WTC11 (cell line): ENCODE results near the gene CCDC181. TPM values are rescaled to one million over a fixed set of nuclear protein-coding genes. Genes with fewer than 3 reads are reported as not detected.

Source experiments
- ATAC-seq: fragments of 200-7000 bp; cut with Tn5 transposase; 2 replicates; pipeline ENCODE4 v1.10.0; 2021; ENCODE audit warnings: mild to moderate bottlenecking, moderate library complexity
- Bru-seq: library from RNA; stranded (reverse); fragments of 400-500 nt; gene quantifications from one replicate; lab custom pipeline; 2021; lab: Mats Ljungman, UMichigan
- CTCF ChIA-PET: fragments of 300-600 bp; sonication (Branson Sonifier 250); formaldehyde crosslinking; loops from one replicate; lab custom pipeline; 2021; ENCODE audit warnings: antibody characterized with exemption; lab: Charles Lee
- POLR2A ChIA-PET: fragments of 350-600 bp; sonication (Branson Sonifier 250); formaldehyde crosslinking; loops from one replicate; lab custom pipeline; 2021; ENCODE audit warnings: antibody characterized with exemption; lab: Charles Lee
- DNase-seq: peaks from one replicate; pipeline ENCODE4 v3.0.0; 2021; ENCODE audit warnings: low spot score
- H3K27ac Mint-ChIP-seq: 2 replicates; pipeline ENCODE4 v1.8.0; 2021; ENCODE audit warnings: mixed read lengths
- H3K27me3 Mint-ChIP-seq: 2 replicates; pipeline ENCODE4 v1.8.0; 2021; ENCODE audit warnings: low read depth, mild to moderate bottlenecking, moderate library complexity, mixed read lengths
- H3K36me3 Mint-ChIP-seq: 2 replicates; pipeline ENCODE4 v1.8.0; 2021; ENCODE audit warnings: mixed read lengths
- H3K4me1 Mint-ChIP-seq: 2 replicates; pipeline ENCODE4 v1.8.0; 2022; ENCODE audit warnings: mixed read lengths
- H3K4me3 Mint-ChIP-seq: 2 replicates; pipeline ENCODE4 v1.8.0; 2021; ENCODE audit warnings: mild to moderate bottlenecking, moderate library complexity, mixed read lengths
- H3K9me3 Mint-ChIP-seq: 2 replicates; pipeline ENCODE4 v1.8.0; 2021; ENCODE audit warnings: mixed read lengths
- CREB1 ChIP-seq: sonication (generic); formaldehyde crosslinking; IDR thresholded peaks from 2 replicates; pipeline ENCODE4 v1.8.0; 2023; ENCODE audit warnings: mild to moderate bottlenecking, missing genetic modification reagents
- EMX1 ChIP-seq: fragments of 250-450 bp; sonication (Bioruptor Pico); IDR thresholded peaks from 2 replicates; pipeline ENCODE4 v1.8.0; 2021; ENCODE audit warnings: mild to moderate bottlenecking
- ETV6 ChIP-seq: sonication (generic); formaldehyde crosslinking; IDR thresholded peaks from 2 replicates; pipeline ENCODE4 v1.8.1; 2022; ENCODE audit warnings: mild to moderate bottlenecking, missing genetic modification reagents
- FOXP1 ChIP-seq: sonication (generic); formaldehyde crosslinking; IDR thresholded peaks from 2 replicates; pipeline ENCODE4 v1.8.0; 2022; ENCODE audit warnings: missing genetic modification reagents, mild to moderate bottlenecking, moderate library complexity, borderline replicate concordance
- GTF2I ChIP-seq: fragments of 250-450 bp; sonication (Bioruptor Pico); conservative IDR thresholded peaks from 2 replicates; pipeline ENCODE4 v1.4.0; 2021; ENCODE audit warnings: mild to moderate bottlenecking
- MYBL2 ChIP-seq: sonication (generic); formaldehyde crosslinking; IDR thresholded peaks from 2 replicates; pipeline ENCODE4 v1.8.1; 2023; ENCODE audit warnings: mild to moderate bottlenecking, moderate library complexity, missing genetic modification reagents
- NFYB ChIP-seq: sonication (generic); formaldehyde crosslinking; conservative IDR thresholded peaks from 2 replicates; pipeline ENCODE4 v1.8.0; 2022; ENCODE audit warnings: low read depth, missing genetic modification reagents
- SMAD3 ChIP-seq: sonication (generic); formaldehyde crosslinking; IDR thresholded peaks from 2 replicates; pipeline ENCODE4 v1.8.0; 2022; ENCODE audit warnings: missing genetic modification reagents, mild to moderate bottlenecking, borderline replicate concordance
- SMAD4 ChIP-seq: sonication (generic); formaldehyde crosslinking; IDR thresholded peaks from 2 replicates; pipeline ENCODE4 v1.8.0; 2022; ENCODE audit warnings: mild to moderate bottlenecking, missing genetic modification reagents
- SP1 ChIP-seq: sonication (generic); formaldehyde crosslinking; conservative IDR thresholded peaks from 2 replicates; pipeline ENCODE4 v1.8.1; 2022; ENCODE audit warnings: missing genetic modification reagents
- TEAD1 ChIP-seq: sonication (generic); formaldehyde crosslinking; IDR thresholded peaks from 2 replicates; pipeline ENCODE4 v1.8.0; 2022; ENCODE audit warnings: mild to moderate bottlenecking, missing genetic modification reagents
- TP53 ChIP-seq: sonication (generic); formaldehyde crosslinking; IDR thresholded peaks from 2 replicates; pipeline ENCODE4 v1.8.1; 2023; ENCODE audit warnings: mild to moderate bottlenecking, missing genetic modification reagents
- ZNF138 ChIP-seq: sonication (generic); formaldehyde crosslinking; conservative IDR thresholded peaks from 2 replicates; pipeline ENCODE4 v1.8.1; 2022; ENCODE audit warnings: mild to moderate bottlenecking, moderate library complexity, missing genetic modification reagents
- ZNF232 ChIP-seq: sonication (generic); formaldehyde crosslinking; IDR thresholded peaks from 2 replicates; pipeline ENCODE4 v1.8.0; 2022; ENCODE audit warnings: mild to moderate bottlenecking, missing genetic modification reagents
- ZNF263 ChIP-seq: sonication (generic); formaldehyde crosslinking; IDR thresholded peaks from 2 replicates; pipeline ENCODE4 v1.8.1; 2022; ENCODE audit warnings: low read depth, mild to moderate bottlenecking, moderate library complexity, missing genetic modification reagents
- long read RNA-seq, 3 experiments: library from RNA in 1 of 3; library from capped mRNA in 1 of 3; library from polyadenylated mRNA in 1 of 3; unstranded in 2 of 3; stranded (forward) in 1 of 3; transcript quantifications; one replicate each; pipeline ENCODE4 v2.0.0, GENCODE V29; 2021
- total RNA-seq: library from RNA; stranded (reverse); gene quantifications from 3 replicates; pipeline ENCODE4 v1.2.3, GENCODE V29; 2021
- TF ChIP-seq, protein P1 (sequence below): sonication (generic); formaldehyde crosslinking; IDR thresholded peaks from 2 replicates; pipeline ENCODE4 v1.8.0; 2022; ENCODE audit warnings: mild to moderate bottlenecking, missing genetic modification reagents
- TF ChIP-seq, protein P2 (sequence below): fragments of 250-450 bp; sonication (Bioruptor Pico); IDR thresholded peaks from 2 replicates; pipeline ENCODE4 v1.9.0; 2021; ENCODE audit warnings: mild to moderate bottlenecking
- TF ChIP-seq, protein P3 (sequence below): sonication (generic); formaldehyde crosslinking; IDR thresholded peaks from 2 replicates; pipeline ENCODE4 v1.8.0; 2022; ENCODE audit warnings: mild to moderate bottlenecking, missing genetic modification reagents
- TF ChIP-seq, protein P4 (sequence below): fragments of 250-450 bp; sonication (Bioruptor Pico); IDR thresholded peaks from 2 replicates; pipeline ENCODE4 v1.8.0; 2021; ENCODE audit warnings: mild to moderate bottlenecking
- TF ChIP-seq, protein P5 (sequence below): sonication (generic); formaldehyde crosslinking; IDR thresholded peaks from 2 replicates; pipeline ENCODE4 v1.8.0; 2022; ENCODE audit warnings: mild to moderate bottlenecking, missing genetic modification reagents
- TF ChIP-seq, protein P6 (sequence below): sonication (generic); formaldehyde crosslinking; IDR thresholded peaks from 2 replicates; pipeline ENCODE4 v1.8.1; 2023; ENCODE audit warnings: mild to moderate bottlenecking, missing genetic modification reagents

Gene CCDC181
- 1.5 to 3.3 TPM (median 2.8 TPM) in 3 replicates for total RNA-seq
- percentile 45 among the genes with signal in this experiment for Bru-seq, nascent RNA
- long read RNA-seq, experiment 1, transcript CCDC181-202 (6 exons, 1,860 nt): major isoform, 8 of 16 reads
- long read RNA-seq, experiment 1, partial matches to known transcripts: 1 of 16 reads
- long read RNA-seq, experiment 1, other reads (novel, unspliced or antisense): 3 of 16 reads
- long read RNA-seq, experiment 2, partial matches to known transcripts: 0 of 3 reads
- long read RNA-seq, experiment 2, other reads (novel, unspliced or antisense): 1 of 3 reads
- long read RNA-seq, experiment 3, transcript CCDC181-202 (6 exons, 1,860 nt): major isoform, 10 of 19 reads
- long read RNA-seq, experiment 3, partial matches to known transcripts: 1 of 19 reads
- long read RNA-seq, experiment 3, other reads (novel, unspliced or antisense): 6 of 19 reads

DNA sequence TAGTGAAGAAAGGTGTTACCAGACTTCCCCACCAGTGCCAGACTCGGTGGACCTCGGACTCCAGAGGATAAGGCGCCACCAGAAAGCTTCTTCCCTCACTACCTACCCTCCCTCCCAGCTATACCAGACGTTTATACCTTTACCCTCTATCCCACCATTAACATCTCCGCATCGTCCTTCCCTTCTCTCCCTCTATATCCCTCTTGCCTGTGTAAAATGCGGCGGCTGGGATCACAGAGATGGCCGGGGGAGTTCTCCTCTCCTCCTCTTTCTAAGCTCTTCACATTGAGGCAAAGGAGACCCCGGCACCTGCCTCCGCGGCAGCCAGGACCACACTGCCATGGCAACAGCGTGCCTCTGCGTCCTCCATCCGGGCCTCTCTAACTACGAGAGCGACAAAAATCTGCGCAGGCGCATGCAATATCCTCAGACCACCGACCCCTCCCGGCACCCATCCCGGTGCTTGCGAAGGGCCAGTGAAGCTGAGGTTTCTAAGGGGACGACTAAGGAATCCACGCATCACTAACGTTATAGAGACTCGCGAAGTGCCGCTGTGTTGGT, at the start of gene CCDC181:
CCDC181 (minus strand) TSS at position 394 of the 561 bp plus-strand sequence. CDS start 2,547 bp downstream, outside the sequence.
- Mint-ChIP-seq H3K9me3 (peaks cover 6% of the 10 kb centered on the region; the same call in 1 of the 2 replicates), H3K4me3 (peak within 1 kb of the TSS; percentile 95), H3K27ac (no peak within 1 kb of the TSS), H3K36me3 (no peaks in the 10 kb centered on the region), H3K27me3 (peaks cover 36% of the 10 kb centered on the region), H3K4me1 (peaks cover 11% of the 10 kb centered on the region)
- ATAC-seq (peak; percentile 99), DNase-seq (peak; percentile 90)
- ChIA-PET CTCF (interaction anchor here (0.6 to 1.3 kb wide), 6 partner anchors 9 to 824 kb away, joined by 3 to 5 read pairs (median 4); no protein-coding TSS in a partner anchor), POLR2A (interaction anchor here (1.0 to 1.4 kb wide), 2 partner anchors 9 to 59 kb away, joined by 3 to 7 read pairs; partner anchors contain the start of gene SLC19A2)
- TF ChIP-seq, protein P1, sequence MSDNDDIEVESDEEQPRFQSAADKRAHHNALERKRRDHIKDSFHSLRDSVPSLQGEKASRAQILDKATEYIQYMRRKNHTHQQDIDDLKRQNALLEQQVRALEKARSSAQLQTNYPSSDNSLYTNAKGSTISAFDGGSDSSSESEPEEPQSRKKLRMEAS (CRISPR knock-in tag): peak; percentile 40; the same call in 1 of the 2 replicates
- TF ChIP-seq, protein P2, sequence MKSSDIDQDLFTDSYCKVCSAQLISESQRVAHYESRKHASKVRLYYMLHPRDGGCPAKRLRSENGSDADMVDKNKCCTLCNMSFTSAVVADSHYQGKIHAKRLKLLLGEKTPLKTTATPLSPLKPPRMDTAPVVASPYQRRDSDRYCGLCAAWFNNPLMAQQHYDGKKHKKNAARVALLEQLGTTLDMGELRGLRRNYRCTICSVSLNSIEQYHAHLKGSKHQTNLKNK (CRISPR knock-in tag): no peak

DNA sequence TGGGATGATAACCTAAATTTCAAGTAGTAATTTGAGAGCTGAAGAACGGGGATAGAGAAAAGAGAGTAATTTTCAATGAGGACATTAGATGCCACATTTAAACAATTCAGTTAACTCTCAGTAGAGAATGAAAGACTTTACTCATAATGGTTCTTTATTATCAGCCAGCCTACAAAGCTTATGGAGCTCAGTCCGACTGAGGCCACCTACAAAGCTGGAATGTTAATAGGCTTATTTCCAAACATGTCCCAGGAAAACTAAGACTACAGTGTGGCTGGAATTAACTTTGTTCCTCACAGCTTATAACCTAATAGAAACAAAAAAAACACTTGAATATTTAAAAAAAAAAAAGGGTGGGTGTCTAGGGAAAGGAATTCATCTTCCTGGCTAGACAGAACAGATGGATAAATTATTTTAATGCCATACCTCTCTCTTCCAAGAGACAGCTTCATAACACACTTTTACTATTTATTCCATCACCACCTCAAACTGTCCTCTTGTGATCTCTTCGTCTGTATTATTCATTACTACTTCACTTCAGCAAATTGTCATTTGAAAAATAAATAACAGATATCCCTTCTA, 48.6 kb upstream of the CCDC181 start:
- ATAC-seq (no peak), DNase-seq (no peak)
- POLR2A ChIA-PET: no interaction called here
- Mint-ChIP-seq H3K36me3 (peaks cover 13% of the 10 kb centered on the region), H3K9me3 (no peaks in the 10 kb centered on the region), H3K27me3 (no peaks in the 10 kb centered on the region), H3K4me3 (no peak overlapping the region), H3K27ac (peak overlapping the region; percentile 46), H3K4me1 (peaks cover 23% of the 10 kb centered on the region)
- TF ChIP-seq ZNF232 (CRISPR knock-in tag) (no peak), EMX1 (CRISPR knock-in tag) (no peak), MYBL2 (CRISPR knock-in tag) (no peak), TP53 (CRISPR knock-in tag) (no peak), SMAD3 (no peak), GTF2I (no peak), SP1 (no peak), ZNF263 (CRISPR knock-in tag) (no peak), NFYB (no peak), TEAD1 (CRISPR knock-in tag) (no peak)
- CTCF ChIA-PET: interaction anchor here (0.8 kb wide), 1 partner anchor 70 kb away, joined by 3 read pairs; no protein-coding TSS in a partner anchor

DNA sequence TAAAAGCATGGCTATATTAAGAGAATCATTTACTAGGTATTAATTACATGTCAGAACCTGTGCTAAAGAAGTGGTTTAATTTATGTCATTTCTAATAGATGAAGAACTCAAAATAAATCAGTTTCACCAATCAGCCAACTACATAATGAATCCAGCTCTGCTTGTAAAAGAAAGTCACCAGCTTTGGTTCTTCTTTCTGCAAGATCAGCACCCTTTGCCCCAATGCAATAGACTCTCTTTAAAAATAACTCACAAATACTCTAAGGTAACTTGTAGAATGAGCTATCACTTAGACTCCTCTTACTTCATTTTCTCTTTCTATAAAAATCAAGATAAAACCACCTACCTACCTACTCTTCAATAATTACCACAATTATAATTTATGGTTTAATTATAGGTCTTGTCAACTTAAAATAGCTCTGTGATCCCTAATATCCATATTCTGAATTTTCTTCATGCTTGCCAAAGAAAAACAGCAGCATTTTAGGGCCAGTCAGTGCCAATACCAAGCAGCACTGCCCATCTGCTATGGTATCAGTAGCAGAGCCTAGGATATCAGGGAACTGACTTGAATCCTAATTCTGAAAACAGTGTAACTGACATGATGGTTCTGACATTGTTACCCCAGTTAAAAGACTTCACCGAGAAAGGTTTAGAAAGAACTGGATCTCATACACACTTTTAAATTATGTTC, 47.2 kb upstream of the CCDC181 start:
- Mint-ChIP-seq H3K27me3 (no peaks in the 10 kb centered on the region), H3K9me3 (no peaks in the 10 kb centered on the region), H3K27ac (no peak overlapping the region), H3K4me3 (no peak overlapping the region), H3K4me1 (peaks cover 9% of the 10 kb centered on the region), H3K36me3 (peaks cover 13% of the 10 kb centered on the region)
- ATAC-seq: no peak
- DNase-seq: no peak
- ChIA-PET CTCF (no interaction called here), POLR2A (no interaction called here)
- no peak for TF ChIP-seq ETV6 (CRISPR knock-in tag)
- TF ChIP-seq, protein P3, sequence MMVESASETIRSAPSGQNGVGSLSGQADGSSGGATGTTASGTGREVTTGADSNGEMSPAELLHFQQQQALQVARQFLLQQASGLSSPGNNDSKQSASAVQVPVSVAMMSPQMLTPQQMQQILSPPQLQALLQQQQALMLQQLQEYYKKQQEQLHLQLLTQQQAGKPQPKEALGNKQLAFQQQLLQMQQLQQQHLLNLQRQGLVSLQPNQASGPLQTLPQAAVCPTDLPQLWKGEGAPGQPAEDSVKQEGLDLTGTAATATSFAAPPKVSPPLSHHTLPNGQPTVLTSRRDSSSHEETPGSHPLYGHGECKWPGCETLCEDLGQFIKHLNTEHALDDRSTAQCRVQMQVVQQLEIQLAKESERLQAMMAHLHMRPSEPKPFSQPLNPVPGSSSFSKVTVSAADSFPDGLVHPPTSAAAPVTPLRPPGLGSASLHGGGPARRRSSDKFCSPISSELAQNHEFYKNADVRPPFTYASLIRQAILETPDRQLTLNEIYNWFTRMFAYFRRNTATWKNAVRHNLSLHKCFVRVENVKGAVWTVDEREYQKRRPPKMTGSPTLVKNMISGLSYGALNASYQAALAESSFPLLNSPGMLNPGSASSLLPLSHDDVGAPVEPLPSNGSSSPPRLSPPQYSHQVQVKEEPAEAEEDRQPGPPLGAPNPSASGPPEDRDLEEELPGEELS (CRISPR knock-in tag): no peak
- TF ChIP-seq ZNF138: no peak
- no peak for TF ChIP-seq SMAD4 (CRISPR knock-in tag)
- no peak for TF ChIP-seq ZNF232 (CRISPR knock-in tag)
- TF ChIP-seq, protein P4, sequence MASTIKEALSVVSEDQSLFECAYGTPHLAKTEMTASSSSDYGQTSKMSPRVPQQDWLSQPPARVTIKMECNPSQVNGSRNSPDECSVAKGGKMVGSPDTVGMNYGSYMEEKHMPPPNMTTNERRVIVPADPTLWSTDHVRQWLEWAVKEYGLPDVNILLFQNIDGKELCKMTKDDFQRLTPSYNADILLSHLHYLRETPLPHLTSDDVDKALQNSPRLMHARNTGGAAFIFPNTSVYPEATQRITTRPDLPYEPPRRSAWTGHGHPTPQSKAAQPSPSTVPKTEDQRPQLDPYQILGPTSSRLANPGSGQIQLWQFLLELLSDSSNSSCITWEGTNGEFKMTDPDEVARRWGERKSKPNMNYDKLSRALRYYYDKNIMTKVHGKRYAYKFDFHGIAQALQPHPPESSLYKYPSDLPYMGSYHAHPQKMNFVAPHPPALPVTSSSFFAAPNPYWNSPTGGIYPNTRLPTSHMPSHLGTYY (CRISPR knock-in tag): no peak
- TF ChIP-seq, protein P5, sequence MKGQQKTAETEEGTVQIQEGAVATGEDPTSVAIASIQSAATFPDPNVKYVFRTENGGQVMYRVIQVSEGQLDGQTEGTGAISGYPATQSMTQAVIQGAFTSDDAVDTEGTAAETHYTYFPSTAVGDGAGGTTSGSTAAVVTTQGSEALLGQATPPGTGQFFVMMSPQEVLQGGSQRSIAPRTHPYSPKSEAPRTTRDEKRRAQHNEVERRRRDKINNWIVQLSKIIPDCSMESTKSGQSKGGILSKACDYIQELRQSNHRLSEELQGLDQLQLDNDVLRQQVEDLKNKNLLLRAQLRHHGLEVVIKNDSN (CRISPR knock-in tag): no peak
- TF ChIP-seq CREB1 (CRISPR knock-in tag): no peak
- no peak for TF ChIP-seq FOXP1 (CRISPR knock-in tag)
- TF ChIP-seq, protein P6, sequence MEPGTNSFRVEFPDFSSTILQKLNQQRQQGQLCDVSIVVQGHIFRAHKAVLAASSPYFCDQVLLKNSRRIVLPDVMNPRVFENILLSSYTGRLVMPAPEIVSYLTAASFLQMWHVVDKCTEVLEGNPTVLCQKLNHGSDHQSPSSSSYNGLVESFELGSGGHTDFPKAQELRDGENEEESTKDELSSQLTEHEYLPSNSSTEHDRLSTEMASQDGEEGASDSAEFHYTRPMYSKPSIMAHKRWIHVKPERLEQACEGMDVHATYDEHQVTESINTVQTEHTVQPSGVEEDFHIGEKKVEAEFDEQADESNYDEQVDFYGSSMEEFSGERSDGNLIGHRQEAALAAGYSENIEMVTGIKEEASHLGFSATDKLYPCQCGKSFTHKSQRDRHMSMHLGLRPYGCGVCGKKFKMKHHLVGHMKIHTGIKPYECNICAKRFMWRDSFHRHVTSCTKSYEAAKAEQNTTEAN: no peak
